Measurements from ENCODE around the gene SYNPO2. TPM values are rescaled to one million over a fixed set of nuclear protein-coding genes. Genes with fewer than 3 reads are reported as not detected.

The SYNPO2 gene
- total RNA-seq, 5 donors from 2014 or later (not counting 1 experiment from before 2014, with no cell fraction given): 0.21 to 1.6 (median 1.2) TPM

DNA sequence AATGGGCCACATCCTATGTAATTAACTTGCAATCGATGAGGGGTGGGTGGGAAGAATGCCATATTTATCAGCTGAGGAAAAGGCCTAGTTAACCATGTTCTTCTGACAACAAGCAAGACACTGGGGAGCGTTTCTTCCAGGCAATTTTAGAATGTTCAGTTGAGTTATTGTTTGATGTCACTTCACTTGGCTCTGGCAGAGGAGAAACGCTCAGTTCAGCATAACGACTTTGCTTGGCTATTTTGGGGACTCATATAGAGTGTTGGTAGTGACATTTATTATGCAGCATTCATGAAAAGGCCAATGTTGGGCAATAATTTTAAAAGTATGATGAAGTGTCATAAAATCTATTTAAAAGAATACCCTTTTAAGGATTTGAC is 648 bp downstream of the SYNPO2 start:
- H3K36me3 Mint-ChIP-seq: no peaks in the 10 kb centered on the region
- peak overlapping the region in 1 of 2 donors; percentile 55 for H3K27ac Mint-ChIP-seq
- Histone ChIP-seq H3K27ac (ENCODE audit: low read length) (no peak overlapping the region), H3K9me3 (no peaks in the 10 kb centered on the region), H3K4me3 (ENCODE audit: control insufficient read depth in 1 of 2, extremely low read depth in 1 of 2, low read length in 1 of 2) (no peak overlapping the region), H3K36me3 (ENCODE audit: control insufficient read depth in 2 of 2, extremely low read depth in 1 of 2, insufficient read depth in 1 of 2, low read length in 1 of 2) (no peaks in the 10 kb centered on the region), H3K4me1 (ENCODE audit: control insufficient read depth in 1 of 2, extremely low read depth in 1 of 2, insufficient read depth in 2 of 2, low read length in 2 of 2) (peaks cover 0 to 8% of the 10 kb centered on the region in 2 experiments), H3K27me3 (replicated peaks in 1 of 2; ENCODE audit: control insufficient read depth in 2 of 2, extremely low read depth in 1 of 2, insufficient read depth in 2 of 2, low read length in 1 of 2) (peaks cover 3 to 9% of the 10 kb centered on the region in 2 experiments)
- H3K9me3 Mint-ChIP-seq: no peaks in the 10 kb centered on the region
- ATAC-seq (replicated peaks in 1 of 4) (no peak), DNase-seq (no peak)
- H3K4me1 Mint-ChIP-seq: peaks cover 14 to 20% (median 19%) of the 10 kb centered on the region in 3 donors
- ChIA-PET CTCF (interaction anchor here (3.2 to 5.6 kb wide), 2 partner anchors 118 to 119 kb away, joined by 20 to 53 read pairs; no protein-coding TSS in a partner anchor), POLR2A (no interaction called here)
- WGBS (ENCODE audit: insufficient coverage): 87% methylated on average over 3 of the region's 4 CpGs
- H3K4me3 Mint-ChIP-seq: peak overlapping the region; percentile 43 to 81 (median 73)
- peaks cover 31 to 33% of the 10 kb centered on the region in 2 donors for H3K27me3 Mint-ChIP-seq

DNA sequence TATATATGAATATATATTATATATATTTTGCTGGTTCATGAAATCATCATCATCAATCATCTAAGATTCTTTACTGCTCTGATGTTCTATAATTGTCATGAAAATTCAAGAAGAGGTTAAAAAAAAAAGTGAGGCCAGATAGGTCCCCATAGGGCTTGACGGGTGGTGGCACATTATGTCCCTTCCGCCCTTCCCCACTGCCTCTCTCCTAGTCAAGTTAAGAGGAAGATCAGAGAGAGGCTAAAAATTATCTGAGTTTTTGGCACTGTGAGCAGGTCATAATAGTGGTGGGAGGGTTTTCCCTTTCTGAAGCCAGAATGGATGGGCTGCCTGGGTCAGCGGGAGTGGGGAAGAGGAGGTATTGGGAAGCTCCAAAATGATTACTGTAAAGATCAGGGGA is 5.4 kb downstream of the SYNPO2 start:
- no peaks in the 10 kb centered on the region for H3K36me3 ChIP-seq (ENCODE audit: control insufficient read depth in 2 of 2, extremely low read depth in 1 of 2, insufficient read depth in 1 of 2, low read length in 1 of 2)
- peaks cover 4 to 8% (median 7%) of the 10 kb centered on the region in 3 donors for H3K4me1 Mint-ChIP-seq
- no peaks in the 10 kb centered on the region for H3K9me3 ChIP-seq
- CTCF ChIA-PET: interaction anchor here in 1 of 2 donors (0.5 kb wide), 1 partner anchor 45 kb away, joined by 3 read pairs; no protein-coding TSS in a partner anchor
- H3K27me3 ChIP-seq (replicated peaks in 1 of 2; ENCODE audit: control insufficient read depth in 2 of 2, extremely low read depth in 1 of 2, insufficient read depth in 2 of 2, low read length in 1 of 2): no peaks in the 10 kb centered on the region
- H3K27me3 Mint-ChIP-seq: peaks cover 20 to 23% of the 10 kb centered on the region in 2 donors
- ATAC-seq (replicated peaks in 1 of 4) (no peak), DNase-seq (no peak)
- H3K9me3 Mint-ChIP-seq: no peaks in the 10 kb centered on the region
- H3K4me3 Mint-ChIP-seq: no peak overlapping the region
- no peak overlapping the region for H3K4me3 ChIP-seq (ENCODE audit: control insufficient read depth in 1 of 2, extremely low read depth in 1 of 2, low read length in 1 of 2)
- H3K4me1 ChIP-seq (ENCODE audit: control insufficient read depth in 1 of 2, extremely low read depth in 1 of 2, insufficient read depth in 2 of 2, low read length in 2 of 2): peaks cover 0 to 3% of the 10 kb centered on the region in 2 experiments
- no peaks in the 10 kb centered on the region for H3K36me3 Mint-ChIP-seq
- no peak overlapping the region for H3K27ac ChIP-seq (ENCODE audit: low read length)
- POLR2A ChIA-PET: no interaction called here
- WGBS (ENCODE audit: insufficient coverage): 100% methylated on average over 1 of the region's 3 CpGs
- H3K27ac Mint-ChIP-seq: no peak overlapping the region

DNA sequence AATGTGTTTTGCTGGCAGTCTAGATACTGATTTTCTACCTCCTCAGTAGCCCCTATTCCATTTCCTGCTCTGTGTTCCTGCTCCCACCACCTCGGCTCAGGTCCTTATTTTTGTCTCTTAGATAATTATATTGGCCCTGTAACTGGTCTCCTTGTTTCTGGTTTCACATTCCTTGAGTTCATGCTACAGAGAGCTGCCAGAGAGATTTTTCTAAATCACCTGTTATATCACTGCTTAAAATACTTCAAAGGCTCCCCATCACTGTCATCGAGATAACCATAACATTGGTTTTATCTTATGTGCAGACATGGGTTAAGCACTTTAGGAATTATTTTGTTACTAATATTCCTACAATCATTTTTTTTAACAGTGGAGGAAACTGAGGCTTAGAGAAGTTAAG is 9.6 kb downstream of the SYNPO2 start:
- no peak overlapping the region for H3K4me3 Mint-ChIP-seq
- H3K27ac Mint-ChIP-seq: no peak overlapping the region
- no peaks in the 10 kb centered on the region for H3K4me1 Mint-ChIP-seq
- H3K27me3 Mint-ChIP-seq: peaks cover 6 to 14% of the 10 kb centered on the region in 2 donors
- ChIA-PET CTCF (no interaction called here), POLR2A (no interaction called here)
- ATAC-seq (replicated peaks in 1 of 4): no peak
- Histone ChIP-seq H3K36me3 (ENCODE audit: control insufficient read depth in 2 of 2, extremely low read depth in 1 of 2, insufficient read depth in 1 of 2, low read length in 1 of 2) (no peaks in the 10 kb centered on the region), H3K4me1 (ENCODE audit: control insufficient read depth in 1 of 2, extremely low read depth in 1 of 2, insufficient read depth in 2 of 2, low read length in 2 of 2) (no peaks in the 10 kb centered on the region), H3K9me3 (no peaks in the 10 kb centered on the region), H3K4me3 (ENCODE audit: control insufficient read depth in 1 of 2, extremely low read depth in 1 of 2, low read length in 1 of 2) (no peak overlapping the region), H3K27ac (ENCODE audit: low read length) (no peak overlapping the region), H3K27me3 (replicated peaks in 1 of 2; ENCODE audit: control insufficient read depth in 2 of 2, extremely low read depth in 1 of 2, insufficient read depth in 2 of 2, low read length in 1 of 2) (no peaks in the 10 kb centered on the region)
- H3K36me3 Mint-ChIP-seq: no peaks in the 10 kb centered on the region
- DNase-seq: no peak
- no CpG with 5 or more reads among the region's 2 CpGs for WGBS (ENCODE audit: insufficient coverage)
- H3K9me3 Mint-ChIP-seq: no peaks in the 10 kb centered on the region

DNA sequence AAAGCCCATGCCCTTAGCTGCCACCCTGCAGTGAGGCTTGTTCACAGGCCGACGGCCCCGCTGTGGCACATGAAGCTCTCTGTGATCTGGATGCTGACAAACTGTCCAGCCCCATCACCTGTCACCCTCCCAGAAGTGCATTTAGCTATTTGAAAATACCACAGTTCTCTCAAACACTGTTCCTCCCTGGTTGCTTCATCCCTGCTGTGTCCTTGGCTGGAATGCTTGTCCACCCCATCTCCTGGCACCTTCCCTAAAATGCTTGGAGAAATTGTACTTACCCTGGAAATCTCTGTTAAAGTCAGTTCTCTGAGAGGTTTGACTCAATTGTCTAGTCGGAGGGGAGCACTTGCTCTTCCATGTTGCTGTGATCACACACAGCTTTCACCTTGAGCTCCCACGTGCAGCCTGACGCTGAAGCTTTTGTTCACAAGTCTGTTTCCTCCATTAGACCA is 10.1 kb downstream of the SYNPO2 start:
- Mint-ChIP-seq H3K27me3 (peaks cover 7 to 14% of the 10 kb centered on the region in 2 donors), H3K4me1 (no peaks in the 10 kb centered on the region), H3K36me3 (no peaks in the 10 kb centered on the region), H3K9me3 (no peaks in the 10 kb centered on the region), H3K27ac (no peak overlapping the region), H3K4me3 (no peak overlapping the region)
- Histone ChIP-seq H3K4me3 (ENCODE audit: control insufficient read depth in 1 of 2, extremely low read depth in 1 of 2, low read length in 1 of 2) (no peak overlapping the region), H3K27ac (ENCODE audit: low read length) (no peak overlapping the region), H3K27me3 (replicated peaks in 1 of 2; ENCODE audit: control insufficient read depth in 2 of 2, extremely low read depth in 1 of 2, insufficient read depth in 2 of 2, low read length in 1 of 2) (peaks cover 0 to under 1% of the 10 kb centered on the region in 2 experiments), H3K9me3 (no peaks in the 10 kb centered on the region), H3K36me3 (ENCODE audit: control insufficient read depth in 2 of 2, extremely low read depth in 1 of 2, insufficient read depth in 1 of 2, low read length in 1 of 2) (no peaks in the 10 kb centered on the region), H3K4me1 (ENCODE audit: control insufficient read depth in 1 of 2, extremely low read depth in 1 of 2, insufficient read depth in 2 of 2, low read length in 2 of 2) (no peaks in the 10 kb centered on the region)
- CTCF ChIA-PET: no interaction called here
- no peak for ATAC-seq (replicated peaks in 1 of 4)
- no peak for DNase-seq
- POLR2A ChIA-PET: no interaction called here
- WGBS (ENCODE audit: insufficient coverage): 90% methylated on average over 5 of the region's 6 CpGs

DNA sequence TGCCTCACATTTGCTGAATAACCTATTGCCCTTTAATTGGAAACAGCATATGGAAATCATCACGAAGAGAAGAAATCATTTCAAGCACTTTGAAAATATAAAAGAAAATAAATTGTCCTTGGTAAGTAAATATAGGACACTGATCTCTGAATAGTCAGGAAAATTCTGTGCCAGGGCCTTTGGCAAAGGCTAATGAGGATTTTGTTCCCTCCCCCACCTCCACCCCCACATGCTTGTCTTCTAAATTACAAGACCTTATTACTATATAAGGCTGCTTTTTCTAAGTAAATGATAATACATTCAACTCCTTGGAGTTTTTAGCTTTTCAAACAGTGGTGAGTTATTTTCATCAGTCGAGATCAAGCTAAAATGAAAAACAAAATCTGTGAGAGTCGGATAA is 15.8 kb downstream of the SYNPO2 start:
- no peak overlapping the region for H3K4me3 Mint-ChIP-seq

DNA sequence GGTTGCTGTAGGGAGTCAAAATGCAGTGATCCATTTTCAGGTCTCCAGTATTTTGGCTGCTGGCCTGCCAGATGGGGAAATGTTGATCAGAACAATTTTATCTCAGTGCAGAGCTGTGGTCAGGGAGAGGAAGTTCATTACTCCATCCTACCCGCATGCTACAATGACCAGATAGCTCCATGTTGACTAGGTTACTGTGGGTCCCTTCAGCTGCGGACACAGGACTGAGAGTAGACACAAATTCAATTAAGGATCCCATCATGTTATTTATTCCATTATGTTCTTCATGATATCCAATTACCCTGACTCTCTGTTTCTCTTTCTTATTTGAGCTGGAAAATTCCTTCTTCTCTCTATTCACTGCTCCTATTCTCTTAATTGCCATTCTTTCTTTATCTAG is 16.3 kb downstream of the SYNPO2 start:
- peaks cover 0 to 6% of the 10 kb centered on the region in 2 experiments for H3K27me3 ChIP-seq (replicated peaks in 1 of 2; ENCODE audit: control insufficient read depth in 2 of 2, extremely low read depth in 1 of 2, insufficient read depth in 2 of 2, low read length in 1 of 2)
- H3K4me3 ChIP-seq (ENCODE audit: control insufficient read depth in 1 of 2, extremely low read depth in 1 of 2, low read length in 1 of 2): no peak overlapping the region
- ChIA-PET POLR2A (no interaction called here), CTCF (interaction anchor here (0.6 to 0.7 kb wide), 2 partner anchors 12 to 166 kb away, joined by 3 to 5 read pairs; no protein-coding TSS in a partner anchor)
- Mint-ChIP-seq H3K4me3 (no peak overlapping the region), H3K4me1 (no peaks in the 10 kb centered on the region), H3K9me3 (no peaks in the 10 kb centered on the region), H3K36me3 (no peaks in the 10 kb centered on the region), H3K27ac (no peak overlapping the region), H3K27me3 (peaks cover 15 to 16% of the 10 kb centered on the region in 2 donors)
- 60% methylated on average over 2 of the region's 2 CpGs for WGBS (ENCODE audit: insufficient coverage)
- H3K4me1 ChIP-seq (ENCODE audit: control insufficient read depth in 1 of 2, extremely low read depth in 1 of 2, insufficient read depth in 2 of 2, low read length in 2 of 2): no peaks in the 10 kb centered on the region
- no peak overlapping the region for H3K27ac ChIP-seq (ENCODE audit: low read length)
- DNase-seq (no peak), ATAC-seq (replicated peaks in 1 of 4) (no peak)
- H3K9me3 ChIP-seq: no peaks in the 10 kb centered on the region
- H3K36me3 ChIP-seq (ENCODE audit: control insufficient read depth in 2 of 2, extremely low read depth in 1 of 2, insufficient read depth in 1 of 2, low read length in 1 of 2): no peaks in the 10 kb centered on the region

More for the DNA sequence above, 15.8 kb downstream of the SYNPO2 start:
- H3K27me3 ChIP-seq (replicated peaks in 1 of 2; ENCODE audit: control insufficient read depth in 2 of 2, extremely low read depth in 1 of 2, insufficient read depth in 2 of 2, low read length in 1 of 2): peaks cover 0 to 4% of the 10 kb centered on the region in 2 experiments
- H3K27ac Mint-ChIP-seq: no peak overlapping the region
- H3K36me3 ChIP-seq (ENCODE audit: control insufficient read depth in 2 of 2, extremely low read depth in 1 of 2, insufficient read depth in 1 of 2, low read length in 1 of 2): no peaks in the 10 kb centered on the region
- no peaks in the 10 kb centered on the region for H3K9me3 ChIP-seq
- no peaks in the 10 kb centered on the region for H3K4me1 ChIP-seq (ENCODE audit: control insufficient read depth in 1 of 2, extremely low read depth in 1 of 2, insufficient read depth in 2 of 2, low read length in 2 of 2)
- H3K9me3 Mint-ChIP-seq: no peaks in the 10 kb centered on the region
- DNase-seq (no peak), ATAC-seq (replicated peaks in 1 of 4) (no peak)
- peaks cover 15 to 16% of the 10 kb centered on the region in 2 donors for H3K27me3 Mint-ChIP-seq
- POLR2A ChIA-PET: no interaction called here
- H3K27ac ChIP-seq (ENCODE audit: low read length): no peak overlapping the region
- CTCF ChIA-PET: interaction anchor here in 1 of 2 donors (0.7 kb wide), 1 partner anchor 165 kb away, joined by 3 read pairs; no protein-coding TSS in a partner anchor
- H3K4me1 Mint-ChIP-seq: no peaks in the 10 kb centered on the region
- H3K36me3 Mint-ChIP-seq: no peaks in the 10 kb centered on the region
- H3K4me3 ChIP-seq (ENCODE audit: control insufficient read depth in 1 of 2, extremely low read depth in 1 of 2, low read length in 1 of 2): no peak overlapping the region
- WGBS (ENCODE audit: insufficient coverage): no CpG with 5 or more reads among the region's 3 CpGs

Data from T-cell (primary cell).